GM21423 (cell line): ENCODE data around the gene SPESP1.

ENCODE experiments used
- ATAC-seq: cut with Tn5 transposase; IDR thresholded peaks from one replicate; pipeline ENCODE4 v1.9.1; 2021; ENCODE audit warnings: mild to moderate bottlenecking, moderate library complexity; ENCODE audit not compliant: unreplicated experiment

Gene SPESP1

GRCh38 chr15:68990992-68991500 is 60.7 kb downstream of the SPESP1 start:
- ATAC-seq, result no peak

DNA sequence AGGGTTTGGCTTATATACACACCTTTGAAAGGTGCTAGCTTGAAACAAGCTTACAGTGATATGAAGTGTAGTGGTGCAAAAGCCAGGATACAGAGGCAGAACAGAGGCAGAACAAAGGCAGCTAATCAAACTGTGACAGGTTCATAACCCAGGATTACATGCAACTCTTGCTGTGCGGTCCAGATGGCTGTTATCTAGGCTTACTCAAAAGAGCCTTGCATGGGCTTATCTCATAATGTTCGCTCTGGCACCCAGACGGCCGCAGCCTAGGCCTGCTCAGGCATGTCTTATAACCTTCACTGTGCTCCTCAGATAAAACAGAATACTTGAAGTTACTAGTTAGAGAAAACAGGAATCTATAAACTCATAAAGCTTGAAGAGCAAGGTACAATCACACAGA is 61.4 kb downstream of the SPESP1 start:
- no peak for ATAC-seq

GRCh38 chr15:68992696-68993095 is 62.4 kb downstream of the SPESP1 start:
- no peak for ATAC-seq

GRCh38 chr15:68993276-68993675 is 63.0 kb downstream of the SPESP1 start:
- ATAC-seq, result no peak

- ATAC-seq, result no peak
Measured at GRCh38 chr15:68994149-68994548, 63.8 kb downstream of the SPESP1 start.

DNA sequence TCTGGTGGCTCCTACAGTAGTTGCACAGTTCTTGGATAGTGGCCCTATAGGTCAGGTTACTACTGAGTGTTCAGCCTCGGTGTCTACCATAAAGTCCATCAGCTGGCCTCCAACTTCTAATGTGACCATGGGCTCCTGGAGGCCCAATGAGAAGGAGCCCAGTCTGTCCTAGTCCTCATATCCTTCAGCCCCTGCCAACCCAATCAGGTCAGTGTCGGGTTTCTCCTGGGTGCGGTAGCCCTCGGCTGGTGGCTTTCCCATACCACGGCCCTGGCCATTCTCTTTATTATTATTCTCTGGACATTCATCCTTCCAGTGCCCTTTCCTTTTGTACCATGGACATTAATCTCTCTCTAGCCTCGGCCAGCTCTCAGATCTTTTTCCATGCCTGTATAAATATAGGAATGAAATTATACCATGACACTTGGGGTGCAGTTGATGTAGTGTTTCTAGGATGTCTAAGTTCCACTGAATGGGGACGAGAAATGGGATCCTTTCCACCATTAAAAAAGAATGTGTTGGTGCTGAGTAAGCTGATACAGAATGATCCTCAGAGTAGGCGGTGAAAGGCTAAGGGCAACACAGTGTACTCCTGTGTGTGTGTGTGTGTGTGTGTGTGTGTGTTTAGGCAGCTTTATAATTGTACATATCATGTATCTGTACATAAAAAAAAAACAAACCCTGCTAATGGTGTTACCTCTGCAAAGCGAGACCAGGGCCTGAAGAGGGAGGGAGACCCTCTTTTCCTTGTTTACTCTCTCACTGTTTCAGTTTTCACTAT is 64.8 kb downstream of the SPESP1 start:
- ATAC-seq, result no peak
